NCI-H2171 (cell line): ENCODE data around the gene MAZ.
A peak's percentile ranks its signal among the peaks of the same experiment; 100 is the strongest.
"Not testable (repeated sequence)": the region's sequence is repeated elsewhere in the genome, so short reads cannot be mapped to it uniquely, and the experiment has no call there.

ENCODE experiments used
- DNase-seq: peaks from one replicate; lab custom pipeline; 2025; lab: John Stamatoyannopoulos, UW

MAZ gene

GRCh38 chr16:29825145-29826044 lies 19.1 kb downstream of the MAZ start:
- DNase-seq: peak; percentile 78

- no peak for DNase-seq
Observed at GRCh38 chr16:29826342-29826695, 20.0 kb downstream of the MAZ start.

GRCh38 chr16:29830774-29831173 lies 24.4 kb downstream of the MAZ start:
- no peak for DNase-seq

GRCh38 chr16:29831490-29831889 lies 25.2 kb downstream of the MAZ start:
- no peak for DNase-seq

- not testable (repeated sequence) for DNase-seq
Observed at GRCh38 chr16:29833219-29833618, 26.9 kb downstream of the MAZ start.

- DNase-seq: no peak
Observed at GRCh38 chr16:29834079-29834478, 27.8 kb downstream of the MAZ start.

- no peak for DNase-seq
Observed at GRCh38 chr16:29835926-29836325, 29.6 kb downstream of the MAZ start.

GRCh38 chr16:29836623-29837022 lies 30.3 kb downstream of the MAZ start:
- DNase-seq: no peak

- no peak for DNase-seq
Observed at GRCh38 chr16:29837841-29838240, 31.5 kb downstream of the MAZ start.

GRCh38 chr16:29839822-29840221 lies 33.5 kb downstream of the MAZ start:
- DNase-seq: no peak

- no peak for DNase-seq
Observed at GRCh38 chr16:29840240-29840639, 33.9 kb downstream of the MAZ start.

- no peak for DNase-seq
Observed at GRCh38 chr16:29841631-29842030, 35.3 kb downstream of the MAZ start.

GRCh38 chr16:29842732-29843346 lies 36.5 kb downstream of the MAZ start:
- DNase-seq: no peak

- no peak for DNase-seq
Observed at GRCh38 chr16:29843931-29844330, 37.6 kb downstream of the MAZ start.

GRCh38 chr16:29844575-29845331 lies 38.4 kb downstream of the MAZ start:
- no peak for DNase-seq

- no peak for DNase-seq
Observed at GRCh38 chr16:29845656-29846055, 39.3 kb downstream of the MAZ start.

GRCh38 chr16:29848420-29849297 lies 42.3 kb downstream of the MAZ start:
- DNase-seq: no peak

- DNase-seq: no peak
Observed at GRCh38 chr16:29849505-29849904, 43.2 kb downstream of the MAZ start.

GRCh38 chr16:29850998-29851397 lies 44.7 kb downstream of the MAZ start:
- no peak for DNase-seq

GRCh38 chr16:29852654-29853053 lies 46.3 kb downstream of the MAZ start:
- no peak for DNase-seq

- no peak for DNase-seq
Observed at GRCh38 chr16:29854520-29855100, 48.3 kb downstream of the MAZ start.
